Neural cell (in vitro differentiated cells): Measurements from ENCODE around the gene MED8.
"Not testable (repeated sequence)": the region's sequence is repeated elsewhere in the genome, so short reads cannot be mapped to it uniquely, and the experiment has no call there.

ENCODE experiments used
- EP300 ChIP-seq: fragments of 450-650 bp; conservative IDR thresholded peaks from 2 replicates; pipeline ENCODE4 v1.6.1; 2014; ENCODE audit warnings: antibody characterized with exemption, mild to moderate bottlenecking, moderate library complexity; ENCODE audit not compliant: poor library complexity, severe bottlenecking
- POLR2AphosphoS5 ChIP-seq: IDR thresholded peaks from 2 replicates; pipeline ENCODE4 v1.6.1; 2012
- RAD21 ChIP-seq: fragments of 450-650 bp; conservative IDR thresholded peaks from 2 replicates; pipeline ENCODE4 v1.6.1; 2014; ENCODE audit warnings: antibody characterized with exemption, mild to moderate bottlenecking, moderate library complexity
- TAF1 ChIP-seq: IDR thresholded peaks from 2 replicates; pipeline ENCODE4 v1.6.1; 2012; ENCODE audit warnings: low read depth
- TF ChIP-seq, protein P1 (sequence below): fragments of 450-650 bp; IDR thresholded peaks from 2 replicates; pipeline ENCODE4 v1.5.1; 2014; ENCODE audit warnings: antibody characterized with exemption, mild to moderate bottlenecking, moderate library complexity; ENCODE audit not compliant: poor library complexity, severe bottlenecking
- TF ChIP-seq, protein P2 (sequence below): IDR thresholded peaks from 2 replicates; pipeline ENCODE4 v1.6.1; 2012; ENCODE audit warnings: borderline replicate concordance

DNA sequence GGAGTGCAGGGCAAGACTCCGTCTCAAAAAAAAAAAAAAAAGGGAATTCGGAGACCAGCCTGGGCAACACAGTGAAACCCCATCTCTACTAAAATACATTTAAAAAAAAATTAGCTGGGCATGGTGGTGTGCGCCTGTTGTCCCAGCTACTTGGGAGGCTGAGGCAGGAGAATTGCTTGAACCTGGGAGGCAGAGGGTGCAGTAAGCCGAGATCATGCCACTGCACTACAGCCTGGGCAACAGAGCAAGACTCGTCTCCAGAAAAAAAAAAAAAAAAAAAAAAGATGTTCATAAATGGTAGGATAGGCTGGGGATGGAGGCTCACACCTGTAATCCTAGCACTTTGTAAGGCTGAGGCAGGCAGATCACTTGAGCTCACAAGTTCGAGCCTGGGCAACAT lies 19.8 kb downstream of the MED8 start:
- TF ChIP-seq, protein P1, sequence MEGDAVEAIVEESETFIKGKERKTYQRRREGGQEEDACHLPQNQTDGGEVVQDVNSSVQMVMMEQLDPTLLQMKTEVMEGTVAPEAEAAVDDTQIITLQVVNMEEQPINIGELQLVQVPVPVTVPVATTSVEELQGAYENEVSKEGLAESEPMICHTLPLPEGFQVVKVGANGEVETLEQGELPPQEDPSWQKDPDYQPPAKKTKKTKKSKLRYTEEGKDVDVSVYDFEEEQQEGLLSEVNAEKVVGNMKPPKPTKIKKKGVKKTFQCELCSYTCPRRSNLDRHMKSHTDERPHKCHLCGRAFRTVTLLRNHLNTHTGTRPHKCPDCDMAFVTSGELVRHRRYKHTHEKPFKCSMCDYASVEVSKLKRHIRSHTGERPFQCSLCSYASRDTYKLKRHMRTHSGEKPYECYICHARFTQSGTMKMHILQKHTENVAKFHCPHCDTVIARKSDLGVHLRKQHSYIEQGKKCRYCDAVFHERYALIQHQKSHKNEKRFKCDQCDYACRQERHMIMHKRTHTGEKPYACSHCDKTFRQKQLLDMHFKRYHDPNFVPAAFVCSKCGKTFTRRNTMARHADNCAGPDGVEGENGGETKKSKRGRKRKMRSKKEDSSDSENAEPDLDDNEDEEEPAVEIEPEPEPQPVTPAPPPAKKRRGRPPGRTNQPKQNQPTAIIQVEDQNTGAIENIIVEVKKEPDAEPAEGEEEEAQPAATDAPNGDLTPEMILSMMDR = not testable (repeated sequence)
- not testable (repeated sequence) for TF ChIP-seq EP300, POLR2AphosphoS5, TAF1, RAD21
- TF ChIP-seq, protein P2, sequence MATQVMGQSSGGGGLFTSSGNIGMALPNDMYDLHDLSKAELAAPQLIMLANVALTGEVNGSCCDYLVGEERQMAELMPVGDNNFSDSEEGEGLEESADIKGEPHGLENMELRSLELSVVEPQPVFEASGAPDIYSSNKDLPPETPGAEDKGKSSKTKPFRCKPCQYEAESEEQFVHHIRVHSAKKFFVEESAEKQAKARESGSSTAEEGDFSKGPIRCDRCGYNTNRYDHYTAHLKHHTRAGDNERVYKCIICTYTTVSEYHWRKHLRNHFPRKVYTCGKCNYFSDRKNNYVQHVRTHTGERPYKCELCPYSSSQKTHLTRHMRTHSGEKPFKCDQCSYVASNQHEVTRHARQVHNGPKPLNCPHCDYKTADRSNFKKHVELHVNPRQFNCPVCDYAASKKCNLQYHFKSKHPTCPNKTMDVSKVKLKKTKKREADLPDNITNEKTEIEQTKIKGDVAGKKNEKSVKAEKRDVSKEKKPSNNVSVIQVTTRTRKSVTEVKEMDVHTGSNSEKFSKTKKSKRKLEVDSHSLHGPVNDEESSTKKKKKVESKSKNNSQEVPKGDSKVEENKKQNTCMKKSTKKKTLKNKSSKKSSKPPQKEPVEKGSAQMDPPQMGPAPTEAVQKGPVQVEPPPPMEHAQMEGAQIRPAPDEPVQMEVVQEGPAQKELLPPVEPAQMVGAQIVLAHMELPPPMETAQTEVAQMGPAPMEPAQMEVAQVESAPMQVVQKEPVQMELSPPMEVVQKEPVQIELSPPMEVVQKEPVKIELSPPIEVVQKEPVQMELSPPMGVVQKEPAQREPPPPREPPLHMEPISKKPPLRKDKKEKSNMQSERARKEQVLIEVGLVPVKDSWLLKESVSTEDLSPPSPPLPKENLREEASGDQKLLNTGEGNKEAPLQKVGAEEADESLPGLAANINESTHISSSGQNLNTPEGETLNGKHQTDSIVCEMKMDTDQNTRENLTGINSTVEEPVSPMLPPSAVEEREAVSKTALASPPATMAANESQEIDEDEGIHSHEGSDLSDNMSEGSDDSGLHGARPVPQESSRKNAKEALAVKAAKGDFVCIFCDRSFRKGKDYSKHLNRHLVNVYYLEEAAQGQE = not testable (repeated sequence)
